Central memory CD8-positive, alpha-beta T cell (primary cell): ENCODE results near the gene RAET1L.

Experiments used
- ATAC-seq: fragments of 150-1000 bp; cut with Tn5 transposase; replicated peaks from 2 replicates; pipeline ENCODE4 v1.10.0; 2022; ENCODE audit warnings: mild to moderate bottlenecking, moderate FRiP score, moderate number of reproducible peaks; ENCODE audit not compliant: poor library complexity, severe bottlenecking; ENCODE audit errors: extremely low read depth
- DNase-seq, 2 donors: peaks; one replicate each; pipeline ENCODE4 v3.0.0; 2021; ENCODE audit warnings: low spot score in 2 of 2
- H3K27ac Mint-ChIP-seq: one replicate; pipeline ENCODE4 v1.8.0; 2022; ENCODE audit warnings: low read depth, mild to moderate bottlenecking, moderate library complexity, mixed read lengths
- H3K27me3 Mint-ChIP-seq: one replicate; pipeline ENCODE4 v1.8.0; 2022; ENCODE audit warnings: mixed read lengths
- H3K36me3 Mint-ChIP-seq: one replicate; pipeline ENCODE4 v1.8.0; 2022; ENCODE audit warnings: mild to moderate bottlenecking, moderate library complexity, mixed read lengths; ENCODE audit not compliant: insufficient read depth
- H3K4me1 Mint-ChIP-seq: one replicate; pipeline ENCODE4 v1.8.0; 2022; ENCODE audit warnings: mixed read lengths
- H3K4me3 Mint-ChIP-seq: one replicate; pipeline ENCODE4 v1.8.0; 2022; ENCODE audit warnings: mild to moderate bottlenecking, moderate library complexity, mixed read lengths
- H3K9me3 Mint-ChIP-seq: one replicate; pipeline ENCODE4 v1.8.0; 2022; ENCODE audit warnings: mixed read lengths

The RAET1L gene

DNA sequence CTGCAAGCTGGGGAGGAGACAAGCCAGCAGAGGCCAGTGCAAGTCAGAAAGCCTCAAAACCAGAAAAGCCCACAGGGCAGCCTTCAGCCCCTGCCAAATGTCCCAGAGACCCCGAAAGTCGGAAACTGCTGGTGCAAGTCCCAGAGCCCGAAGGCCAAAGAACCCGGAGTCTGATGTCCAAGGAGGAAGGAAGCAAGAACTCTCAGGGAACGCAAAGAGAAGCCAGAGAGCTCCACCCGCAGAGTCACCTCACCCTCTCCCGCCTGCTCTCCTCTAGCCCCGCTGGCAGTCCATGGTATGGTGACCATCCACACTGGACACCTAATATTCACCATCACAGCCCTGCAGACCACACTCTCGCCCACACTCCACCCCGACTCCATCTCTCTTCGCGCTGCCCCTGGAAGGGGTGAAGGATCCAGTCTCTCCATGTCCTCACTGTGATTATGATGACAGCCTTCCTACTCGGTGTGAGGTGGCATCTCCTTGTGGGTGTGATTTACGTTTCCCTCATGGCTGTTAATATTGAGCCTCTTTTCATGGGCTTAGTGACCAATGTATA, 33.0 kb upstream of the RAET1L start:
- ATAC-seq (no peak), DNase-seq (no peak)
- H3K4me3 Mint-ChIP-seq: no peak overlapping the region
- H3K36me3 Mint-ChIP-seq: no peaks in the 10 kb centered on the region
- no peak overlapping the region for H3K27ac Mint-ChIP-seq
- H3K9me3 Mint-ChIP-seq: no peaks in the 10 kb centered on the region
- H3K27me3 Mint-ChIP-seq: peaks cover 60% of the 10 kb centered on the region
- H3K4me1 Mint-ChIP-seq: peaks cover 10% of the 10 kb centered on the region

DNA sequence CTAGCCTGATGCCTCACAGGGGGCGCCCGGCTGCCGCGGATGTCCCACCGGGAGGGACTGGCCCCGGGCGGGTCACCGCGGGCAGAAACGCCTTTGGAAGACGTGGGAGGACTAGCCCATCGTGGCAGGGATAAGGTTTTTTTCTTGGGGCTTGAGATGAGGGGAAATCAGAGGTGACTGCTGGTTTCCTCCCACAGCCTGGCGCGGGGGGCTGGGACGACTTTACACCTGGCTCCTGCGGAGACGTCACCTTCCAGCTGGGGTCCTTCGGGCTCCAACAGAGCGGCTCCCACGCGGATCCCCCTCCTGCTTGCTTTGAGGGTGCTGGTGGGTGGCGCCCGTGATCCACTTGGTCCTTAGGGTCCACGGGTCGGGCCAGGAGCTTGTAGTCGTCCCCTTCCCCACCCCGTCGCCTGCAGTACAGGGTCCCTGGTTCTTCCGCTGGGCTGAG, 32.2 kb upstream of the RAET1L start:
- H3K36me3 Mint-ChIP-seq: no peaks in the 10 kb centered on the region
- H3K9me3 Mint-ChIP-seq: no peaks in the 10 kb centered on the region
- H3K4me1 Mint-ChIP-seq: peaks cover 10% of the 10 kb centered on the region
- ATAC-seq: no peak
- no peak overlapping the region for H3K27ac Mint-ChIP-seq
- peaks cover 68% of the 10 kb centered on the region for H3K27me3 Mint-ChIP-seq
- DNase-seq: no peak
- H3K4me3 Mint-ChIP-seq: no peak overlapping the region

DNA sequence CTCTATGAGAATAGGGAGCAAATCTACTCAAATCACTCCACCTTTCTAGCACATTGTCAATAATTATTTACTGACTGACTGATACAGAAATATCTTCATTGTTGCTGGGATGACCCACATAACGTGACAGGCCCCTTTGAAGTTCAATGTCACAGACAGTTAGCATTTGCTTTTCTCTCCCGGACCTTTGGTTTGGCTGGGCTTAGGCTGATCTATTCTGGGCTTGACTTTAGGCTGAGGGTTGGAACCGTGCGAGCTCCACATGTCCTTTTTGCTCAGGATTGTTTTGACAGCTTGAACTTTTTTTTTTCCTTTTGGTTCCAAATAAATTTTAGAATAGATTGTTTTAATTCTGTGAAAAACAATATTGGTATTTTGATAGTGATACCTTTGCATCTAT, 31.6 kb upstream of the RAET1L start:
- Mint-ChIP-seq H3K9me3 (no peaks in the 10 kb centered on the region), H3K4me3 (no peak overlapping the region), H3K27ac (no peak overlapping the region), H3K27me3 (peaks cover 74% of the 10 kb centered on the region), H3K36me3 (no peaks in the 10 kb centered on the region), H3K4me1 (peaks cover 10% of the 10 kb centered on the region)
- no peak for DNase-seq
- no peak for ATAC-seq

DNA sequence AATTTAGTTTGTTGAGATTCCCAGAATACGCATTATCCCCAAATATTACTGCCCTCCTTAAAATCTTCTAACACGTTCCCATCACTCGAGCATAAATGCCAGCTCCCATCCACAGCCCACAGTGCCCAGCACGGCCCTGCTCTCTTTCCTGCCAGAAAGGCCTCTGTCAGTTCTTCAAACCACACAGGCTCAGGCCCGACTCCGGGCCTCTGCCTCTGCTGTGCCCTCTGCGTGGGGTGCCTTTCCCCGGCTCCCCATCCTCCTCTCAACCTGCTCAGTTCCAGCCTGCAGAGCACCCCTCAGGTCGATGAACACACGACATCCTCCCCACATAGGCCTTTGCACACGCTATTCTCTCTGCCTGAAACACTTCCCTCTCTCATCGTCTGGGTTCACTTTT, 30.8 kb upstream of the RAET1L start:
- Mint-ChIP-seq H3K36me3 (no peaks in the 10 kb centered on the region), H3K9me3 (no peaks in the 10 kb centered on the region), H3K4me3 (no peak overlapping the region), H3K27ac (no peak overlapping the region), H3K27me3 (peaks cover 81% of the 10 kb centered on the region), H3K4me1 (peaks cover 10% of the 10 kb centered on the region)
- ATAC-seq (no peak), DNase-seq (no peak)

DNA sequence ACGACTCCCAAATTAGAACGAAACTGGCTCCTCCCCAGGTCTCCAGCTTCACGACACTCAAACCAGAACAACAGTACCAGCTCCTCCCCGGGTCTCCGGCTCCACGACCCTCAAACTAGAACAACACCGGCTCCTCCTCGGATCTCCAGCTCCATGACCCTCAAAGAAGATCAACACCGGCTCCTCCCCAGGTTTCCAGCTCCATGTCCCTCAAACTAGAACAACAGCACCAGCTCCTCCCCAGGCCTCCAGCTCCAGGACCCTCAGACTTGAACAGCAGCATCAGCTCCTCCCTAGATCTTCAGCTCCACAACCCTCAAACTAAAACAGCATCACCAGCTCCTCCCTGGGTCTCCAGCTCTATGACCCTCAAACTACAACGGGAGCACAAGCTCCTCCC, 29.8 kb upstream of the RAET1L start:
- Mint-ChIP-seq H3K36me3 (no peaks in the 10 kb centered on the region), H3K4me3 (no peak overlapping the region), H3K9me3 (no peaks in the 10 kb centered on the region), H3K27ac (no peak overlapping the region), H3K4me1 (peaks cover 6% of the 10 kb centered on the region), H3K27me3 (peaks cover 88% of the 10 kb centered on the region)
- ATAC-seq (no peak), DNase-seq (no peak)

DNA sequence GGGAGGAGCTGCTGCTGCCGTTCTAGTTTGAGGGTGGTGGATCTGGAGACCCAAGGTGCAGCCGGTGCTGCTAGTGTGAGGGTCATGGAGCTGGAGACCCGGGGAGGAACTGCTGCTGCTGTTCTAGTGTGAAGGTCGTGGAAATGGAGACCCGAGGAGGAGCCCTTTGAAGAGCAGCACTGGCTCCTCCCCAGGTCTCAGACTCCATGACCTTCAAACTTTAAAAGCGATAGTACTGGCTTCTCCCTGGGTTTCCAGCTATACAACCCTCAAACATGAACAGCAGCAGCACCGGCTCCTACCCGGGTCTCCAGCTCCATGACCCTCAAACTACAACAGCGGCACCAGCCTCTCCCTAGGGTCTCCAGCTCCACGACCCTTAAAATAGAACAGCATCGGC, 28.1 kb upstream of the RAET1L start:
- ATAC-seq: no peak
- Mint-ChIP-seq H3K4me1 (no peaks in the 10 kb centered on the region), H3K36me3 (no peaks in the 10 kb centered on the region), H3K9me3 (no peaks in the 10 kb centered on the region), H3K27me3 (peaks cover 83% of the 10 kb centered on the region), H3K27ac (no peak overlapping the region), H3K4me3 (no peak overlapping the region)
- DNase-seq: no peak

DNA sequence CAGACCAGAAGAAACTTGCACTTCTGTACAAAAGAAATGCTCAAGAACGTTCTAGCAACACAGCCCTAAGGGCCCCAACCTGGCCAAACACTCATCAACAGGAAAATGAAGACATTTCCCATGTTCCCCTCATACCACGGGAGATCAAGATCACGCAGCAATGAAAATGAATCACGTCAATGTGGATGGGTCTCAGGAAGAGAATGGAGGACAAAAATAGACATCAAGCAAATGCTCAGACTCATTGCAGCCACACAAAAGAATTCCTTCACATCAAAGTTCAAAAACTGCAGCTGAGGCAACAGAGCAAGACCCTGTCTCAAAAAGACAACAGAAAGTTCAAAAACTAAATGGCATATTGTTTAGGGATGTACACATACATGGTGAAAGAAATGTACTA, 25.5 kb upstream of the RAET1L start:
- ATAC-seq (no peak), DNase-seq (no peak)
- Mint-ChIP-seq H3K4me1 (no peaks in the 10 kb centered on the region), H3K9me3 (no peaks in the 10 kb centered on the region), H3K4me3 (no peak overlapping the region), H3K27me3 (peaks cover 94% of the 10 kb centered on the region), H3K27ac (no peak overlapping the region), H3K36me3 (peaks cover 2% of the 10 kb centered on the region)

DNA sequence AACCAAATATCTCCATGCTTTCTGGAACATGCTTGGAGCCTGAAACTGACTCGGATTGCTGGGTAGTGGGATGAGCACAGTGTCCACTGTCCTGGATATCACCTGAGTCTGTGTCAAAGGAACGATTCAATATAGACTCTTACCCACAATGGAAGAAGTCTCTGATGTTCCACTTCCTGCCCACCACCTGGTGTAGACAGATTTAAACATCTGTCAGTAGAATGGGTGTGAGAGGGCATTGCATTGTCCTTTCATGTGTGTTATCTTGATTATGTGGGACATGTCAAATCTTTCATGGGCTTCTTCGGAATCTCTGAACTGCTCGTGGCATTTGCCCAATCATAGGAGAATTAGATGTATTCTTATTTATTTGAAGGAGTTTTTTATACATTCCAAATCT, 22.8 kb upstream of the RAET1L start:
- Mint-ChIP-seq H3K36me3 (peaks cover 4% of the 10 kb centered on the region), H3K9me3 (no peaks in the 10 kb centered on the region), H3K4me3 (no peak overlapping the region), H3K4me1 (no peaks in the 10 kb centered on the region), H3K27me3 (peaks cover 92% of the 10 kb centered on the region), H3K27ac (no peak overlapping the region)
- no peak for ATAC-seq
- no peak for DNase-seq

DNA sequence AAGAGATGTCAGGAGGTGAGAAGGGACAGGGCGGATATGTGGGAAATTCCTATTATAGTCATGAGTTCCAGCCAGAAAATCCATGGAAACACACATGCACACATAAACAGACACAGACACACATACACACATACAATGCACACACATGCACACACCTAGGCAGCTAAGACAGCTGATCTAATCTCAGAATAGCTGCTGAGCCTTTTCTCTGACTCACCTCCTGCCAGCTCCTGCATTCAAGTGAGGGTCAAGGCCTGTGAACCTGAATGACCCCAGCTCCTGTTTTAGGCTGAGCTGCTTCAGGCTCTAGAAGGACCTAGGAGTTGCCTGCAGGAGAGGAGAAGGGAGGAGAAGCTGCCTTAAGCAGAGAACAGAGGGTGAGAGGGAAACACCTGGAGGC, 21.6 kb upstream of the RAET1L start:
- DNase-seq (no peak), ATAC-seq (no peak)
- Mint-ChIP-seq H3K9me3 (no peaks in the 10 kb centered on the region), H3K27me3 (peaks cover 92% of the 10 kb centered on the region), H3K4me3 (no peak overlapping the region), H3K27ac (no peak overlapping the region), H3K4me1 (no peaks in the 10 kb centered on the region), H3K36me3 (peaks cover 4% of the 10 kb centered on the region)

DNA sequence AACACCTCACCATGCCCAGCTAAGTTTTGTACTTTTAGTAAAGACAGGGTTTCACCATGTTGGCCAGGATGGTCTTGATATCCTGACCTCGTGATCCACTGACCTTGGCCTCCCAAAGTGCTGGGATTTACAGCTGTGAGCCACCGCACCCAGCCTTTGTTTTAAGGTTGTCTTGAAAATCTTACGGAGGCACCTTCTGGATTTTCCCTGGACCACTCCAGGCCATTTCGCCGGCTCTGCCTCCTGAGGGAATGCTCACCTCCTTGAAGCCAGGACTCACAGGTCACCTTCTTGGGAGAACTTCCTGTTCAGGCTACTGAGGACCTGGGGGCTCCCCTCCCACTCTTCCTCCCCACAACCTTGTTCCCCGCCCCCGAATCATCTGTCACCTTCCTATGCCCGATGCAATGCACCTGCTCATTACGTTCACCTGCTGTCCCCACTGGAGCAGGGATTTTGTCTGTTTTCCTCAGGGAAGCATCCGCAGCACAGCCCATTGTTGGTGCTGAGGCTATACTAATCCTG, 19.4 kb upstream of the RAET1L start:
- no peak overlapping the region for H3K27ac Mint-ChIP-seq
- H3K9me3 Mint-ChIP-seq: no peaks in the 10 kb centered on the region
- H3K4me3 Mint-ChIP-seq: no peak overlapping the region
- H3K4me1 Mint-ChIP-seq: no peaks in the 10 kb centered on the region
- ATAC-seq: no peak
- no peak for DNase-seq
- H3K27me3 Mint-ChIP-seq: peaks cover 94% of the 10 kb centered on the region
- H3K36me3 Mint-ChIP-seq: peaks cover 4% of the 10 kb centered on the region

DNA sequence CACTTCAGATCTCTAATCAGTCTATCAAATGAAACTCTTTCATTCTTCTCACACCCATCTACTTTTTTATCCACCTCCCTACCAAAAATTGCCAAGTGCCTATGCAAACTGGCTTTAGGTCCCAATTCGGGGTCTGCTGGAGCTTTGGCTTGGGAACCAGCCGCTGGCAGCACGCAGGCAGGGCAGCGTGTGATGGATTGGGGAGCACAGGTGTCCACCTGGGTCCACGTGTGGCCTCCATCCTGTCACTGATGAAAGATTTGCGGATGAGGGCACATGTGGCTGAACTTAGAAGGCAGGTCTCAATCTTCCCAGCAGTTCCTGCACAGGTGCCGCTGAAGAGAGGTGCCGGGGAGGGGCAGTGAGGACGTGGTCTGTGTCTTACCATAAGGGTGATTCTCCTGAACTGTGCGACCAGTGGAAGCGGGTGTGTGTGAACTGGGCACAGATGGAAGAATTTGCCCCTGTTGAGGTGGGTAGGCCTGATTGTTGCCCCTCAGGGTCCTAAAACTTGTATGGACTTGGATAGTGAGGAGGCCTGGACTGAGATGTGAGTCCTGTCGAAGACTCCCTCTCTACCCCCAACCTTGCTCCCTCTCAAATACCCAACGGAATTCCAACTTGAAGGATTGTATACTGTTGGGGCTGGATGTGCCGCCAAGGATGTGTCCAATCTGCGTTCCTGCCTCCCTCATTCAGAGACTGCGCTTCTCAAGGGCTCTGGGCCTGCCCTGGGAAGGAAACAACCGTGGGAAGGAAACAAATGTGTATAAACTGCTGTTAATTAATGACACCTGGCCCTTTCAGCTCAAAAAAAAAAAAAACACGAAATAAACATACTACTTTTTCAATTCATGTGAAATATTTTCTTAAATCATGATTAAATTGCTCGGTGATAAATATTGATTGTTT, 18.4 kb upstream of the RAET1L start:
- DNase-seq (no peak), ATAC-seq (no peak)
- Mint-ChIP-seq H3K36me3 (peaks cover 4% of the 10 kb centered on the region), H3K4me1 (peaks cover under 1% of the 10 kb centered on the region), H3K27me3 (peaks cover 98% of the 10 kb centered on the region), H3K27ac (no peak overlapping the region), H3K4me3 (no peak overlapping the region), H3K9me3 (no peaks in the 10 kb centered on the region)

DNA sequence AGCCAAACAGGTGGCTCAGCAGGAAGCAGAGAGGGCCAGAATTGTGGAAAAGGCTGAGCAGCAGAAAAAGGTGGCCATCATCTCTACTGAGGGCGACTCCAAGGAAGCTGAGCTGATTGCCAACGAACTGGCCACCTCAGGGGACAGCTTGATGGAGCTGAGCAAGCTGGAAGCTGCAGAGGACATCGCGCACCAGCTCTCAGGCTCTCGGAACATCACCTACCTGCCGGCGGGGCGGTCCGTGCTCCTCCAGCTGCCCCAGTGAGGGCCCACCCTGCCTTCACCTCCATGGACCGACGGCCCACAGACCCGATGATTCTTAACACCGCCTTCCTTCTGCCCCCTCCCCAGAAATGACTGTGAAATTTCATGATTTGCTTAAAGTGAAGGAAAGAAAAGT, 17.8 kb upstream of the RAET1L start:
- no peak for DNase-seq
- peaks cover 7% of the 10 kb centered on the region for H3K4me1 Mint-ChIP-seq
- H3K27ac Mint-ChIP-seq: no peak overlapping the region
- peaks cover 4% of the 10 kb centered on the region for H3K36me3 Mint-ChIP-seq
- H3K9me3 Mint-ChIP-seq: no peaks in the 10 kb centered on the region
- ATAC-seq: no peak
- H3K27me3 Mint-ChIP-seq: peaks cover 98% of the 10 kb centered on the region
- no peak overlapping the region for H3K4me3 Mint-ChIP-seq
